Superior temporal gyrus (tissue), 1 donor: ENCODE results near the gene SLCO3A1.
"Not testable (repeated sequence)": the region's sequence is repeated elsewhere in the genome, so short reads cannot be mapped to it uniquely, and the experiment has no call there.

Experiments used
- DNase-seq: peaks from one replicate; pipeline ENCODE4 v3.0.0-alpha.2; 2016; ENCODE audit errors: extremely low spot score

The SLCO3A1 gene

DNA sequence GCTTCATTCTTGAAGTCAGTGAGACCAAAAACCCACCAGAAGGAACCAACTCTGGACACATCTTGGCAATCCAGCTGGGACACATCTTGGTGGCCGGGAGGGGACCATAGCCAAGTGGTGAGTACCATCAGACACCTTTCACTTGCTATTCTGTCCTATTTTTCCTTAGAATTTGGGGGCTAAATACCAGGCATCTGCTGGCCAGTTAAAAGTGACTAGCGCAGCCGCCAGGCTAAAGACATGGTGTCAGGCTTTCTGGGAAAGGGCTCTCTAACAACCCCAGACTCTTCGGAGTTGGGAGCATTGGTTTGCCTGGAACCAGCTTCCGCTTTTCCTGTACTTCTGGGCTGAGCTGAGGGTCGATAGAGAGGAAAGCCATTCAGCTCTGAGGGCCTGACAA is 354.1 kb downstream of the SLCO3A1 start:
- not testable (repeated sequence) for DNase-seq
